C4-2B (cell line): ENCODE data around the gene IFNA8.

ENCODE experiments used
- H3K27ac ChIP-seq: fragments of 450-650 bp; 2 replicates; pipeline ENCODE4 v1.5.1; 2017
- CTCF ChIP-seq: fragments of 450-650 bp; conservative IDR thresholded peaks from 2 replicates; pipeline ENCODE4 v1.5.1; 2017; ENCODE audit warnings: mild to moderate bottlenecking
- ZFX ChIP-seq: fragments of 450-650 bp; IDR thresholded peaks from 2 replicates; pipeline ENCODE4 v1.6.1; 2017

Gene IFNA8

GRCh38 chr9:21413151-21413550, 4.2 kb downstream of the IFNA8 start:
- TF ChIP-seq ZFX (no peak), CTCF (no peak)
- no peak overlapping the region for H3K27ac ChIP-seq

DNA sequence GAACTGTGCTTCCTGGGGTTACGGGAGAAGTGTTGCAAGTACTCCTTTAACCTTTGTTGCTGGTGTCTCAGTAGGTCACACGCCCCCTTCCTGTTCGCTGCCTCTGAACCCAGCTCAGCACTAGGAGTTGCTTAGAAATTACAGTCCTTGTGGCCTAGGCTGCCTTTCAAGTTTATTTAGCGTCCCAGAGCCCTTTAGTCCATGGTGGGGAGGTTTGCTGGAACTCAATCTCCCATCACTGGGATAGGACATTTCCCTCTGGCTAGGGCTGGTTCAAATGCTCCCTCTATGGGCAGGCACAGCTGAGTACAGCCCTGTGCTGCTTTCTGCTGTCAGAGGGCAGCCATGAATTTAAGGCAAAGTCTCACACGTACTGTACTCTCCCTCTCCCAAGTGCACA, 4.7 kb downstream of the IFNA8 start:
- no peak overlapping the region for H3K27ac ChIP-seq
- peak; percentile 25 for TF ChIP-seq CTCF
- no peak for TF ChIP-seq ZFX

- TF ChIP-seq ZFX (no peak), CTCF (no peak)
- no peak overlapping the region for H3K27ac ChIP-seq
Observed at GRCh38 chr9:21414220-21414940, 5.5 kb downstream of the IFNA8 start.

- no peak overlapping the region; the same call in 1 of the 2 replicates for H3K27ac ChIP-seq
- TF ChIP-seq CTCF (no peak), ZFX (no peak)
Observed at GRCh38 chr9:21415493-21416267, 6.8 kb downstream of the IFNA8 start.

GRCh38 chr9:21428235-21428634, 19.3 kb downstream of the IFNA8 start:
- no peak for TF ChIP-seq ZFX
- no peak for TF ChIP-seq CTCF
- H3K27ac ChIP-seq: no peak overlapping the region

- TF ChIP-seq ZFX (no peak), CTCF (no peak)
- H3K27ac ChIP-seq: no peak overlapping the region
Observed at GRCh38 chr9:21429191-21429590, 20.3 kb downstream of the IFNA8 start.
